ENCODE measurements around the gene ATR.

ATR gene

DNA sequence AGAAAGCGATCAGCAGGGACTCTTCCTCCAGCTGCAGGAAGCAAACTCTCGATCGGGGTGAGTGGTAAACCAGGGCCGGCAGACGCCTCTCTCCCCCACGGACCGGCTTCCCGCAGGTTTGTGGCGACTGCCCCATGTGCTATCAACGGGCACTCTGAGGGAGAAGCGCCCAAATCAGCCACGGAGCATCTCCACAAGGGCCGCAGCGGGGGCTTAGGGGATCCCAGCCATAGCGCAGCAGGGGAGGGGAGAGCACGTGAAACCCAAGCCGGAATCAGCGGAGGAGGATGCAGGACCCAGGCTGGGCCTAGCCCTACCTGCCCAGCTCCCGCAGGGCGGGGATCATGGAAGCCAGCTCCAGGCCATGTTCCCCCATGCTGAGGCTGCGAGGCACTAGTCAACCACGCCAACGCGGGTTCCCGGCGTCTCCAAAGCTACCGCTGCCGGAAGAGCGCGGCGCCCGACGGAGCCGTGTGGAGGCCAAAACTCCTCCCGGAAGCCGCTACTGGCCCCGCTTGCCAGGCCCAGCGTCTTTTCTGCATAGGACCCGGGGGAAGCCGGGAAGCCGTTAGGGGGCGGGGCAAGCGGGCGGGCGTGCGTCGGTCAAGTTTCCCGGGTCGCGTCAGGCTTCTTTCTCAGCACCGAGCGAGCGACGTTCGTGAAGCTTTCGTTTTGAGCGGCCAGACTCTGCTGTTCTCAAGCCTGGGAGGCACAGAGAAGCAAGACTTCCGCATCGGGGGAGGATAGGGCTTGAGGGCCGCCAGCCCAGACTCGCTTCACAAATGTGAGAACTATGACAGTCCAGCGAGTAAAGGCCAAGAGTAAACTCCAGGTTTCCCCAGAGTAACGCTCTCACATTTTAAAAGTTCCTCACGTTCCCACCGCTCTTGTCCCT lies at the start of gene ATR:
ATR (minus strand) TSS at position 405 of the 895 bp plus-strand sequence; CDS start at position 376, 29 bp downstream.
- Histone ChIP-seq H3K4me1 (ENCODE audit: control insufficient read depth in 1 of 2, insufficient read depth in 2 of 2, low read length in 2 of 2) (peaks cover 28 to 31% of the 10 kb centered on the region in 2 donors), H3K36me3 (ENCODE audit: control insufficient read depth in 1 of 2, insufficient read depth in 2 of 2, low read length in 2 of 2) (no peaks in the 10 kb centered on the region), H3K27ac (ENCODE audit: low read depth, low read length) (peak within 1 kb of the TSS; percentile 80), H3K27me3 (ENCODE audit: control insufficient read depth in 1 of 2, insufficient read depth in 2 of 2, low read length in 2 of 2) (no peaks in the 10 kb centered on the region), H3K9ac (ENCODE audit: low read depth in 1 of 2, low read length in 2 of 2) (peak within 1 kb of the TSS; percentile 91), H3K4me3 (ENCODE audit: low read depth in 1 of 2, low read length in 2 of 2) (peak within 1 kb of the TSS; percentile 99), H3K9me3 (ENCODE audit: control insufficient read depth in 1 of 2, low read length in 2 of 2) (no peaks in the 10 kb centered on the region)

DNA sequence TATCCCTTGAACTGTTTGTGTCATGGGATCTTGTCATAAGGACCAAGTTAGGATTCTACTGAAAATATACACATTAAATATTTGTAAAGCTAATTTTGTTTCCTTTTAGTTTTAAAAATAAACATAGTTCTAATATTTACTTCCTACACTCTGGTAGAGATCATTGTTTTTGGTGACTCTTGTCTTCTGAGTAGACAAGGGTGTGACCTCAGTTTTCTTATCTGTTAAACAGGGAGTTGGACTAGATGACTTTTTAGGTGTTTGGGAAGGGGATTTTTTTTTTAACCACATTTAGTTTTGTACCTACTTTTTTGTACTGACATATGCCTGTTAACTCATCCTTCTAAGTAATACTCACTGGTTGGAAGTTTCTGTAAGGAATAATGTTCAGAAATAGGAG lies 48.4 kb upstream of the ATR start:
- Histone ChIP-seq H3K4me1 (ENCODE audit: control insufficient read depth in 1 of 2, insufficient read depth in 2 of 2, low read length in 2 of 2) (peaks cover 5 to 22% of the 10 kb centered on the region in 2 donors), H3K4me3 (ENCODE audit: low read depth in 1 of 2, low read length in 2 of 2) (no peak overlapping the region), H3K27ac (ENCODE audit: low read depth, low read length) (no peak overlapping the region), H3K9ac (ENCODE audit: low read depth in 1 of 2, low read length in 2 of 2) (no peak overlapping the region), H3K27me3 (ENCODE audit: control insufficient read depth in 1 of 2, insufficient read depth in 2 of 2, low read length in 2 of 2) (no peaks in the 10 kb centered on the region), H3K36me3 (ENCODE audit: control insufficient read depth in 1 of 2, insufficient read depth in 2 of 2, low read length in 2 of 2) (no peaks in the 10 kb centered on the region), H3K9me3 (ENCODE audit: control insufficient read depth in 1 of 2, low read length in 2 of 2) (no peaks in the 10 kb centered on the region)

DNA sequence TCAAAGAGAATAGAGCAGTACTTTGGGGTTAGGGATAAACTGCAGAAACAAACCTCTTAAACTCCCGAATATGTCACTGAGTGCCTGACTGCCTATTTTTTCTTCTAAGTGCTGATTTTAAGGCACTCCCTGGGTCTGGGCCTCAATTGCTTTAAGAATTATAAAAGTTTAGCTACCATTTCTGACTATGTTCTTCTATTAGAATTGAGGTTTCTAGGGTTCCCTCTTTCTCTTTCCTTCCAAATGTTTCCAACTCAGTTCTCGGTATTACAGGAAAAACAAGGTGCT lies 46.6 kb upstream of the ATR start:
- Histone ChIP-seq H3K27me3 (ENCODE audit: control insufficient read depth in 1 of 2, insufficient read depth in 2 of 2, low read length in 2 of 2) (no peaks in the 10 kb centered on the region), H3K36me3 (ENCODE audit: control insufficient read depth in 1 of 2, insufficient read depth in 2 of 2, low read length in 2 of 2) (no peaks in the 10 kb centered on the region), H3K4me1 (ENCODE audit: control insufficient read depth in 1 of 2, insufficient read depth in 2 of 2, low read length in 2 of 2) (peaks cover 17 to 26% of the 10 kb centered on the region in 2 donors), H3K4me3 (ENCODE audit: low read depth in 1 of 2, low read length in 2 of 2) (peak overlapping the region; percentile 34 to 37), H3K9ac (ENCODE audit: low read depth in 1 of 2, low read length in 2 of 2) (peak overlapping the region in 1 of 2 donors; percentile 35), H3K9me3 (ENCODE audit: control insufficient read depth in 1 of 2, low read length in 2 of 2) (no peaks in the 10 kb centered on the region), H3K27ac (ENCODE audit: low read depth, low read length) (no peak overlapping the region)

DNA sequence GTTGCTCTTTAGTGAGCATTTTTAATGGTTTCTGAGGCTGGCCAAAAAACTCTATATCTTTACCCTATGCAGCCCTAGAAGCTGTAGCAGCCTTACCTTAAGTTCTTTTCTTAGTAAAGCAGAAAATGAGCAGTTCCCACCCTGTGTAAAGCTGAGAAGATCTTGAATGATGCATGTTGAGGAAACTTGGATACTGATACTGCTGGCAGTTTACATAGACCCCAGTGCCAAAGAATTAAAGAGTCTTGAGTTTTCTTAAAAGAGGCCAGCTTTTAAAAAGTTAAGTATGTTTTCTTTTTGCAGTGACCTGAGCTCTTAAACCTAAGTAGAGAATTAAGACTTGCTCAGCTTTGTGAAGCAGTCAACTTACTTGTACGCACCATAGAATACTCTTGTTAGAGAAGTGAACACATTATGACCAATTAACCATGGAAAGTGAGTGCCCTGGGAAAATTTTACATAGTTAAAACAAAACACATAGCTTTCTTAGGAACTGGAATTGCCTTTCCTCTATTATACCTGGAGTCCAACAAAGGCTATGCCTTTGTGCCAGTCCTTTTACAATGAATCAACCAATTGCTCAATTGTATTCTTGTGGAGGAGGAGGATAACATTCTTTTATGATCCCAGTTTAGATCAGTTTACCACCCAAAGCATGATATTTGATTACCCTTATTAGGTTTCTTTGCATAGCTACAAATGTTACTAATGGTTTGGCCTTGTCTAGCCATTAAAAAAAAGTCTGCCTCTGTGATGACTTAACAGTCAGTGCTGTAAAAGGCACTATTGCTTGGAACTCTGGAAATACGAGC lies 46.0 kb upstream of the ATR start:
- Histone ChIP-seq H3K27ac (ENCODE audit: low read depth, low read length) (no peak overlapping the region), H3K4me3 (ENCODE audit: low read depth in 1 of 2, low read length in 2 of 2) (peak overlapping the region; percentile 34 to 49), H3K9me3 (ENCODE audit: control insufficient read depth in 1 of 2, low read length in 2 of 2) (no peaks in the 10 kb centered on the region), H3K9ac (ENCODE audit: low read depth in 1 of 2, low read length in 2 of 2) (peak overlapping the region in 1 of 2 donors; percentile 35), H3K36me3 (ENCODE audit: control insufficient read depth in 1 of 2, insufficient read depth in 2 of 2, low read length in 2 of 2) (no peaks in the 10 kb centered on the region), H3K4me1 (ENCODE audit: control insufficient read depth in 1 of 2, insufficient read depth in 2 of 2, low read length in 2 of 2) (peaks cover 17 to 29% of the 10 kb centered on the region in 2 donors), H3K27me3 (ENCODE audit: control insufficient read depth in 1 of 2, insufficient read depth in 2 of 2, low read length in 2 of 2) (no peaks in the 10 kb centered on the region)

DNA sequence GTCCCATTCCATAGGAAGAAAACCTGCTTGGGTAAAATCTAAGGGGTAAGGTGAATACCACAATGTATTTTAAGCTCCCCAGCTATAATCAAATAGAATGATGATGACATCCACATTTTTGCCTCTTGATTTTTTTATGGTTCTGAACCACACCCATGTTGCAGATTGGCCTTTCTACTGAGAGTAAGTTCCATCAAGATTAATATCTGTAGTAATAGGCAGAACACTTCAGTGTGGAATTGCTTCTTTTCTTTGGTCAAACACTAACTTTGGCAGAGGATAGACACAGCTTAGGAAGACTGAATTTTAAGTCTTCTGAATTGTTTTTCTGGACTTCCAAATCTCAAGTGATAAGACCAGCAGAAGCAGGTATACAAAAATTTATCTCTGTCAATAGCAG lies 44.7 kb upstream of the ATR start:
- Histone ChIP-seq H3K27me3 (ENCODE audit: control insufficient read depth in 1 of 2, insufficient read depth in 2 of 2, low read length in 2 of 2) (no peaks in the 10 kb centered on the region), H3K9me3 (ENCODE audit: control insufficient read depth in 1 of 2, low read length in 2 of 2) (no peaks in the 10 kb centered on the region), H3K4me3 (ENCODE audit: low read depth in 1 of 2, low read length in 2 of 2) (peak overlapping the region in 1 of 2 donors; percentile 49), H3K36me3 (ENCODE audit: control insufficient read depth in 1 of 2, insufficient read depth in 2 of 2, low read length in 2 of 2) (no peaks in the 10 kb centered on the region), H3K27ac (ENCODE audit: low read depth, low read length) (no peak overlapping the region), H3K4me1 (ENCODE audit: control insufficient read depth in 1 of 2, insufficient read depth in 2 of 2, low read length in 2 of 2) (peaks cover 24 to 43% of the 10 kb centered on the region in 2 donors), H3K9ac (ENCODE audit: low read depth in 1 of 2, low read length in 2 of 2) (no peak overlapping the region)

DNA sequence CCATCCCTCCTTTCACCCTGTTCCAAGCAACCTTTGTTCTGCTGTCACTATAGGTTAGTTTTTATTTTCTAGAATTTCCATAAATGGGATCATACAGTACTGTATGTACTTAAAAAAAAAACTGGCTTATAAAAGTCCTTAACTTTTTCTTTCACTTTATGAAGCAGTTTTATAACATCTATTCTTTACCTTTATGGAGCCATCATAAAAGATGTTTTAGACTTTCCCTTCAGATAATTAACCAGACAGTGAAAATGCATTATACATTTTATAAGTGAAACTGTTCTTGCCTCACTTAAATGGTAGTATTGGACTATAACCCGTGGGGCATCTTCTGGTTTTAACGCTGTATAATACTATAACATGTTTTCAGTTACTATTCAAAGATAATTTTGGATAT lies 43.9 kb upstream of the ATR start:
- H3K36me3 ChIP-seq (ENCODE audit: control insufficient read depth in 1 of 2, insufficient read depth in 2 of 2, low read length in 2 of 2), result no peaks in the 10 kb centered on the region
- peaks cover 27 to 50% of the 10 kb centered on the region in 2 donors for H3K4me1 ChIP-seq (ENCODE audit: control insufficient read depth in 1 of 2, insufficient read depth in 2 of 2, low read length in 2 of 2)
- H3K4me3 ChIP-seq (ENCODE audit: low read depth in 1 of 2, low read length in 2 of 2), result peak overlapping the region in 1 of 2 donors; percentile 49
- H3K9ac ChIP-seq (ENCODE audit: low read depth in 1 of 2, low read length in 2 of 2), result no peak overlapping the region
- no peak overlapping the region for H3K27ac ChIP-seq (ENCODE audit: low read depth, low read length)
- H3K9me3 ChIP-seq (ENCODE audit: control insufficient read depth in 1 of 2, low read length in 2 of 2), result no peaks in the 10 kb centered on the region
- no peaks in the 10 kb centered on the region for H3K27me3 ChIP-seq (ENCODE audit: control insufficient read depth in 1 of 2, insufficient read depth in 2 of 2, low read length in 2 of 2)

DNA sequence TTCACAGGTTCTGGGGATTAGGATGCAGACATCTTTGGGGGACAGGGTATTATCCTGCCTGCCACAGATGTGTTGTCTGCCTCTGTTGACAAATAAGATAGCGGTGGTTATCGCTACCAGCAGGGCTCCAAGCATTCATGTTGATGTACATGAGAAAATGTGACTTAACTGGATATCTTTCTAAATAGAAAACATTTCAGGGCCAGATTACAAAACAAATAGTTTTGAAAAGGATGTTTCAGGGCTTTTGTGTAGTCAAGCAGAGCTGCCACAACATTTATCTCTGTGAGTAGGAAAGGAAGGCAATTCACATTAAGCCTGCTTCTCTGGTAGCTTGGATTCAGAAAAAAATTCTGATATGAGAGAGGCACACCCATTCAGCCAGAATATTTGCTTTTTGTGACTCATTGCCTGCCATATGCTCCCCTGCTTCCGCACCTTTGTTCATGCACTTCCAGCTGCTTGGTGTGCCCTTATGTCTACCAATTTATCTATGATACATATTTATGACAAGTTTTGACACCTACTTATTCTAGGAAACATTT lies 40.5 kb upstream of the ATR start:
- Histone ChIP-seq H3K9ac (ENCODE audit: low read depth in 1 of 2, low read length in 2 of 2) (no peak overlapping the region), H3K4me1 (ENCODE audit: control insufficient read depth in 1 of 2, insufficient read depth in 2 of 2, low read length in 2 of 2) (peaks cover 42 to 61% of the 10 kb centered on the region in 2 donors), H3K27ac (ENCODE audit: low read depth, low read length) (peak overlapping the region; percentile 17), H3K9me3 (ENCODE audit: control insufficient read depth in 1 of 2, low read length in 2 of 2) (no peaks in the 10 kb centered on the region), H3K36me3 (ENCODE audit: control insufficient read depth in 1 of 2, insufficient read depth in 2 of 2, low read length in 2 of 2) (no peaks in the 10 kb centered on the region), H3K27me3 (ENCODE audit: control insufficient read depth in 1 of 2, insufficient read depth in 2 of 2, low read length in 2 of 2) (no peaks in the 10 kb centered on the region), H3K4me3 (ENCODE audit: low read depth in 1 of 2, low read length in 2 of 2) (peak overlapping the region in 1 of 2 donors; percentile 31)

DNA sequence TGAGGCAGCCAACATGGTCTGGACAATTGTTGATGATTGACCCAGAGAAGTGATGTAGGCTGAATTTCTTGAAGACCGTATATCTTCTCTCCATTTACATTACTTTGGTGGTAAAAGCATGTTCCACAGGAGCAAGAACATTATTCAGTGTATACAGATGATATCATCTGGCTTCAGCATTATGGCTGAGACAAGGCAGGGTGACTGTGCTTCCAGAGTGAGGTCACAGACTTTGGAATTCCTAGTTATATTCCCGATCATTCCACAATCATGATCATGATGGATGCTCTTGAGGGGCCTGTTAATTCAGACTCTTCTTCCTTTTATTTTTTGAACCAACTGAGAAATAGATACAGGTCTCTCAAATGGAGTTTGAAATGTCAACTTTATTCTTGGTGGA lies 36.6 kb upstream of the ATR start:
- Histone ChIP-seq H3K27ac (ENCODE audit: low read depth, low read length) (no peak overlapping the region), H3K4me3 (ENCODE audit: low read depth in 1 of 2, low read length in 2 of 2) (no peak overlapping the region), H3K36me3 (ENCODE audit: control insufficient read depth in 1 of 2, insufficient read depth in 2 of 2, low read length in 2 of 2) (no peaks in the 10 kb centered on the region), H3K9ac (ENCODE audit: low read depth in 1 of 2, low read length in 2 of 2) (no peak overlapping the region), H3K4me1 (ENCODE audit: control insufficient read depth in 1 of 2, insufficient read depth in 2 of 2, low read length in 2 of 2) (peaks cover 34 to 53% of the 10 kb centered on the region in 2 donors), H3K9me3 (ENCODE audit: control insufficient read depth in 1 of 2, low read length in 2 of 2) (no peaks in the 10 kb centered on the region), H3K27me3 (ENCODE audit: control insufficient read depth in 1 of 2, insufficient read depth in 2 of 2, low read length in 2 of 2) (no peaks in the 10 kb centered on the region)

DNA sequence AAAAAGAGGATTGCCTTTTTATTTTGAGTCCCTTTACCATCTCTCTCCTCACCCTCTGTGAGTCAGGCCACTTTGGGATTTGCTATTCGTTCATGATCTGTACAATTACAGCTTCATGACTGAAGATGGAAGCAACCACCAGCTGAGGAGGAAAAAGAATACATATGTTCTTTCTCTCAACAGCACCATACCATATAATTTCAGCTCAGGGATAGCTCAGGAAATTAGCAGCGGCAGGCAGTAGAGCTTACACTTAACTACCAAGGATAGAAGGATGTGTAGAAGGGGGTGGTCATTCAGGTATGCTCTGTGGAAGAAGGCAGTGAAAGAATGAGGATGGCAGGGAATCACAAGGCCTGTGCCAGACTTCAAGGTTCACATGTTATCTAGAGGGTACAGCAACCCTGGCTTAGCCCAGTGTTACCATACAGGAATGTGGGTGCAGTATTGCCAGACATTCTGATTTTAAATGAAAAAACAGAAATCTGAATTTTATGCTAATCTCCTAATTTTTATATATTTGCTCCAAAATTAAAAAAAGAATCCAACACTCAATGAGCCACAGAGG lies 35.6 kb upstream of the ATR start:
- H3K36me3 ChIP-seq (ENCODE audit: control insufficient read depth in 1 of 2, insufficient read depth in 2 of 2, low read length in 2 of 2), result no peaks in the 10 kb centered on the region
- H3K27ac ChIP-seq (ENCODE audit: low read depth, low read length), result peak overlapping the region; percentile 53
- H3K27me3 ChIP-seq (ENCODE audit: control insufficient read depth in 1 of 2, insufficient read depth in 2 of 2, low read length in 2 of 2), result no peaks in the 10 kb centered on the region
- no peak overlapping the region for H3K9ac ChIP-seq (ENCODE audit: low read depth in 1 of 2, low read length in 2 of 2)
- peaks cover 34 to 46% of the 10 kb centered on the region in 2 donors for H3K4me1 ChIP-seq (ENCODE audit: control insufficient read depth in 1 of 2, insufficient read depth in 2 of 2, low read length in 2 of 2)
- no peak overlapping the region for H3K4me3 ChIP-seq (ENCODE audit: low read depth in 1 of 2, low read length in 2 of 2)
- no peaks in the 10 kb centered on the region for H3K9me3 ChIP-seq (ENCODE audit: control insufficient read depth in 1 of 2, low read length in 2 of 2)

All from duodenal mucosa (tissue), 2 donors.